Right atrium auricular region (tissue), 2 donors: ENCODE data around the gene FICD. TPM values are rescaled to one million over a fixed set of nuclear protein-coding genes. Genes with fewer than 3 reads are reported as not detected.

Experiments used
- DNase-seq: peaks from one replicate; pipeline ENCODE4 v3.0.0-alpha.2; 2019; ENCODE audit warnings: low spot score
- H3K27ac ChIP-seq, 2 donors: fragments of 200-600 bp; sonication (generic); 1 replicate in 1 of 2; 2 replicates in 1 of 2; pipeline ENCODE4 v1.5.1; 2016 to 2019
- H3K27me3 ChIP-seq, 2 donors: fragments of 200-600 bp; sonication (generic); one replicate each; pipeline versions ENCODE4 v1.5.1 to v1.6.0; 2017 to 2019
- H3K36me3 ChIP-seq: fragments of 200-600 bp; sonication (generic); one replicate; pipeline ENCODE4 v1.5.1; 2016
- H3K4me1 ChIP-seq, 2 donors: fragments of 200-600 bp; sonication (generic); one replicate each; pipeline versions ENCODE4 v1.5.1 to v1.6.0; 2017 to 2019
- H3K4me3 ChIP-seq, 2 donors: fragments of 200-600 bp; sonication (generic); 1 replicate in 1 of 2; 2 replicates in 1 of 2; pipeline ENCODE4 v1.5.1; 2017 to 2019; ENCODE audit warnings: mild to moderate bottlenecking in 1 of 2, moderate library complexity in 1 of 2
- H3K9me3 ChIP-seq, 2 donors: fragments of 200-600 bp; sonication (generic); one replicate each; pipeline ENCODE4 v1.5.1; 2019
- total RNA-seq, 2 donors: library from RNA; depleted of rRNA; stranded (reverse); fragments of >200 nt; gene quantifications; one replicate each; pipeline ENCODE4 v1.1.0, GENCODE V29; 2016
- TF ChIP-seq, protein P1 (sequence below), 2 donors: fragments of 200-600 bp; sonication (generic); IDR thresholded peaks; one replicate each; pipeline ENCODE4 v1.5.1; 2019; ENCODE audit warnings: antibody characterized with exemption in 2 of 2

FICD gene
- total RNA-seq, 2 donors from 2014 or later, result 2.6 to 7.5 TPM

DNA sequence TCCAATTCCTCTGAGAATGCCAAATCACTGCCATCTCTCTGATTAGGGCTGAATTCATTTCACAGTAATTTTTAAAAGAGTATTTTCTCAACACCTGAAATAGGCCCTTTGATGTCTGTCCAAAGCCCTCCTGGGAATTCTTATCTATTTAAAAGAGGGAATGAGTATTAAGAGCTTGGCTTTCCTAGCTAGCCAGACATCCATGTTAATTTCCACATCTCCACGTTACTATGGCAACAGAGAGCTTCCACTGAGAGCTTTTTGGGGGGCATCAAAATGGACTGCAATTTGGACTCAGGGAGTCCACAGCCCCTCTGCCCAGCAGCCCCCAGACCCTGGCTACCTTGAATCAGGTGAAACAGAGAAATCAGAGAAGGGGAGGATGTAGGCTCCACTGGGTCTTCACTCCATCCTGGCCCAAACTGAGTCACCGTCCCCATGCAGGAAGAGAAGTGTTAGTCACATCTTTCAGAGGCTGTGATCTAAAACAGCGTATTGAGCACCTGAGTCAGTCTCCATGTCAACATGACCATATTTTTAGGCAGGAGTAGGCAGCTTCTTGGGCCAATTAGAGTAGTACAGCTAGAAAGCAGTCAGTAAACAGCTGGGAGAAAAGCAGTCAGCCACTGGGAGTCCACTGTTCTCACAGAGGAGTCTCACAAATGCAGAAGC is 7.0 kb upstream of the FICD start:
- no peak for DNase-seq
- no peaks in the 10 kb centered on the region for H3K36me3 ChIP-seq
- H3K27ac ChIP-seq, result no peak overlapping the region
- H3K27me3 ChIP-seq, result no peaks in the 10 kb centered on the region
- TF ChIP-seq, protein P1, sequence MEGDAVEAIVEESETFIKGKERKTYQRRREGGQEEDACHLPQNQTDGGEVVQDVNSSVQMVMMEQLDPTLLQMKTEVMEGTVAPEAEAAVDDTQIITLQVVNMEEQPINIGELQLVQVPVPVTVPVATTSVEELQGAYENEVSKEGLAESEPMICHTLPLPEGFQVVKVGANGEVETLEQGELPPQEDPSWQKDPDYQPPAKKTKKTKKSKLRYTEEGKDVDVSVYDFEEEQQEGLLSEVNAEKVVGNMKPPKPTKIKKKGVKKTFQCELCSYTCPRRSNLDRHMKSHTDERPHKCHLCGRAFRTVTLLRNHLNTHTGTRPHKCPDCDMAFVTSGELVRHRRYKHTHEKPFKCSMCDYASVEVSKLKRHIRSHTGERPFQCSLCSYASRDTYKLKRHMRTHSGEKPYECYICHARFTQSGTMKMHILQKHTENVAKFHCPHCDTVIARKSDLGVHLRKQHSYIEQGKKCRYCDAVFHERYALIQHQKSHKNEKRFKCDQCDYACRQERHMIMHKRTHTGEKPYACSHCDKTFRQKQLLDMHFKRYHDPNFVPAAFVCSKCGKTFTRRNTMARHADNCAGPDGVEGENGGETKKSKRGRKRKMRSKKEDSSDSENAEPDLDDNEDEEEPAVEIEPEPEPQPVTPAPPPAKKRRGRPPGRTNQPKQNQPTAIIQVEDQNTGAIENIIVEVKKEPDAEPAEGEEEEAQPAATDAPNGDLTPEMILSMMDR (IDR thresholded peaks at IDR 0.05), result no peak
- no peak overlapping the region for H3K4me3 ChIP-seq
- H3K4me1 ChIP-seq, result peaks cover 0 to 4% of the 10 kb centered on the region in 2 donors
- peaks cover 0 to 11% of the 10 kb centered on the region in 2 donors for H3K9me3 ChIP-seq

GRCh38 chr12:108509806-108510205 is 5.3 kb upstream of the FICD start:
- peaks cover 0 to 4% of the 10 kb centered on the region in 2 donors for H3K4me1 ChIP-seq
- H3K4me3 ChIP-seq, result no peak overlapping the region
- H3K36me3 ChIP-seq, result no peaks in the 10 kb centered on the region
- TF ChIP-seq, protein P1 (IDR thresholded peaks at IDR 0.05), result no peak
- no peak overlapping the region for H3K27ac ChIP-seq
- H3K9me3 ChIP-seq, result peaks cover 0 to 5% of the 10 kb centered on the region in 2 donors
- no peaks in the 10 kb centered on the region for H3K27me3 ChIP-seq
- no peak for DNase-seq

DNA sequence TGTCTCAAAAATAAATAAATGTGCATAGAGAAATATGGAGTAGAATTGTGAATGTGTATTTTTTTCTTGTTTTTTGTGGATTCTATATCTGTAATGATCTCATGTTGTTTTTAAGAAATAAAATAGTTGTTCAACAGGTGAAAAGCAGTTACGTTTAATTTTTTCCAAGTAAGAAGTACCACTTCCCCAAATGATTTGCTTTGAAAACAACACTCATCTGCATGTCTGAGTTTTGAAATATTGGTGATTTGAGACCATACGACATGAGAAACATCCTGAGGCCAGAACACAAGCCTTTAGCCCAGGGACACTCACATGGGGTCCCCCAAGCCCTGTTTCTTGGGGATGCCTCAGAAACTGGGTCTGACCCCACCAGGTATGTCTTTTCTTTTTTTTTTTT is 4.2 kb upstream of the FICD start:
- H3K27ac ChIP-seq, result no peak overlapping the region
- H3K36me3 ChIP-seq, result no peaks in the 10 kb centered on the region
- no peaks in the 10 kb centered on the region for H3K27me3 ChIP-seq
- TF ChIP-seq, protein P1 (IDR thresholded peaks at IDR 0.05), result no peak
- DNase-seq, result no peak
- peaks cover 0 to 5% of the 10 kb centered on the region in 2 donors for H3K9me3 ChIP-seq
- no peak overlapping the region for H3K4me3 ChIP-seq
- peaks cover 0 to 8% of the 10 kb centered on the region in 2 donors for H3K4me1 ChIP-seq

- no peak overlapping the region for H3K4me3 ChIP-seq
- H3K36me3 ChIP-seq, result no peaks in the 10 kb centered on the region
- H3K27me3 ChIP-seq, result no peaks in the 10 kb centered on the region
- no peak overlapping the region for H3K27ac ChIP-seq
- DNase-seq, result peak; percentile 82
- H3K4me1 ChIP-seq, result peaks cover 0 to 14% of the 10 kb centered on the region in 2 donors
- H3K9me3 ChIP-seq, result peaks cover 0 to 5% of the 10 kb centered on the region in 2 donors
- TF ChIP-seq, protein P1 (IDR thresholded peaks at IDR 0.05), result peak; percentile 84 to 95
Observed at GRCh38 chr12:108511633-108512540, 3.2 kb upstream of the FICD start.

DNA sequence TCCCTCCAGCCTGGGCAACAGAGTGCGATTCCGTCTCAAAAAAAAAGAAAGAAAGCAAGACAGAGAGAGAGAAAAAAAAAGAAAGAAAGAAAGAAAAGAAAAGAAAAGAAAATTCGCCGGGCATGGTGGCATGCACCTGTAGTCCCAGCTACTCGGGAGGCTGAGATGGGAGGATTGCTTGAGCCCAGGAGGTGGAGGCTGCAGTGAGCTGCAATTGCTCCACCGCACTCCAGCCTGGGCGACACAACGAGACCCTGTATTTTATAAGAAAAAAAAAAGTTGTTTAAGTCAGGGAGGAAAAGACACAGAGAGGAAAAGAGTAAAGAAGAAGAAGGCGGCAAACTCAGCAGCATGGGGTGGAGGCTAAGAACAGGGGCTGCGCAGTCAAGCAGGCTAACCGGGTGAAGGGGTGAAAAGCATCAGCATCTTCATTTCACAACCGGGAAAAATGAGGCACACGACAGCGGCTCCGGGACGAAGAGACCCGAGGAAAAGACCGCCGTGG is 557 bp upstream of the FICD start:
- H3K27ac ChIP-seq, result no peak overlapping the region
- H3K36me3 ChIP-seq, result peaks cover 18% of the 10 kb centered on the region
- no peaks in the 10 kb centered on the region for H3K9me3 ChIP-seq
- TF ChIP-seq, protein P1 (IDR thresholded peaks at IDR 0.05), result no peak
- H3K4me3 ChIP-seq, result peak overlapping the region; percentile 32 to 85
- H3K4me1 ChIP-seq, result peaks cover 0 to 14% of the 10 kb centered on the region in 2 donors
- no peaks in the 10 kb centered on the region for H3K27me3 ChIP-seq
- DNase-seq, result no peak
